ENCODE results near the gene TBL3.
A peak's percentile ranks its signal among the peaks of the same experiment; 100 is the strongest.
"Not testable (repeated sequence)": the region's sequence is repeated elsewhere in the genome, so short reads cannot be mapped to it uniquely, and the experiment has no call there.

TBL3 gene

GRCh38 chr16:1971796-1972489 is at the start of gene TBL3:
Gene TBL3, plus strand, starts transcription at chr16:1972053. Its CDS starts 112 bp downstream, at chr16:1972165.
- peak; percentile 85 for DNase-seq (ENCODE audit: low read depth)

GRCh38 chr16:1922357-1922756 is 49.5 kb upstream of the TBL3 start:
- DNase-seq (ENCODE audit: low read depth): no peak

DNA sequence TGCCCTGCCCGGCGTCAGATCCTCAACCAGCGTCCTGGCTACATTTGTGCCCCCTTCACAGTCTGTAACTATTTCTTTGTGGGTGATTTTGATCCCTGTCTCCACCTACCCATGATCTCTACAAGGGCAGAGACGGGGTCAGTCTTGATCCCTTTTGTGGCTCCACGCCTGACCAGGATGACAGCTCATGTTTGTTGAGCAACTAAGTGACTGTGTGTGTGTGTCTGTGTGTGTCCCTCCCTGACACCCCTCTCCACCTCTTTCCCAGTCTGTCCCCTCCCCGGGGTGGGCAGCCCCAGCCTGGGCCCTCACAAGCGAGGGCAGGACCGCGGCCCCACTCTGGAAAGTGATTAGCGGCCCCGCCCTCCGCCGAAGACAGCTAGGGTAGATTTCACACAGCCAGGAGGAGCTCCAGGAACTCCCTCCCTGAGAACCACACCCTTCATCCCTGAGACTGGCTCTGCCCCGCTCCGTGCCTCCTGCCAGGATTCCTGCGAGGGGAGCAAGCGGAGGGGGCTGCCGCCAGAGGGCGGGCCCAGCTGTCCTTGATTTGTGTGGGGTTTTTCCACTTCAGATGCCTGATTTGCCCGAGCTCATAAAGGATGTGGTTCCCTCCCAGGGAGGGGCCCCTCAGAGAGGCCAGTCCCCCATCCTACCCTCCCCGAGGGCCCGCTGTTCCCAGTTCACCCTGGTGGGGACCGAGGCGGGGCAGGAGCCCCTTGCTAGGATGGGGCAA is 48.4 kb upstream of the TBL3 start:
- DNase-seq (ENCODE audit: low read depth): no peak

- DNase-seq (ENCODE audit: low read depth): no peak
Observed at GRCh38 chr16:1924095-1924494, 47.8 kb upstream of the TBL3 start.

GRCh38 chr16:1926271-1926670 is 45.6 kb upstream of the TBL3 start:
- DNase-seq (ENCODE audit: low read depth): no peak

- no peak for DNase-seq (ENCODE audit: low read depth)
Observed at GRCh38 chr16:1929105-1929504, 42.7 kb upstream of the TBL3 start.

- DNase-seq (ENCODE audit: low read depth): peak; percentile 55
Observed at GRCh38 chr16:1929578-1930337, 42.1 kb upstream of the TBL3 start.

DNA sequence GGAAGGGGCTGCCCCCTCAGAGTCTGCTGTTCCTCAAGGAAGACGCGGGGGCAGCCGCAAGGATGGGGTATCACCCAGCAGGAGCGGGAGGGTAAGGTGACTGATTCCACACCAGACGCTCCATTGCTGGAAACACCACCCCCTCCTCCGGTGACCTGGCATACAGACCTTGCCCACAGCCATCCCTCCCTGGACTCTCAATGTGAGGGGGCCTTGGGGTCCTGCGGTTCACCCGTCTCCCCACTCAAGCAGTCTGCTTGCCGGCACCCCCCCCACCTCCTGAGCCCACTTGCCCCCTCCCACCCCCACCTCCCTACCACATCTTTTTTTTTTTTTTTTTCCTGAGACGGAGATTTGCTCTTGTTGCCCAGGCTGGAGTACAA is 41.5 kb upstream of the TBL3 start:
- no peak for DNase-seq (ENCODE audit: low read depth)

GRCh38 chr16:1932050-1933028 is 39.5 kb upstream of the TBL3 start:
- no peak for DNase-seq (ENCODE audit: low read depth)

- DNase-seq (ENCODE audit: low read depth): no peak
Observed at GRCh38 chr16:1933097-1933661, 38.7 kb upstream of the TBL3 start.

- DNase-seq (ENCODE audit: low read depth): no peak
Observed at GRCh38 chr16:1936945-1937479, 34.8 kb upstream of the TBL3 start.

- DNase-seq (ENCODE audit: low read depth): no peak
Observed at GRCh38 chr16:1938316-1938715, 33.5 kb upstream of the TBL3 start.

GRCh38 chr16:1938910-1939309 is 32.9 kb upstream of the TBL3 start:
- no peak for DNase-seq (ENCODE audit: low read depth)

- DNase-seq (ENCODE audit: low read depth): not testable (repeated sequence)
Observed at GRCh38 chr16:1939833-1940232, 32.0 kb upstream of the TBL3 start.

GRCh38 chr16:1940273-1941161 is 31.3 kb upstream of the TBL3 start:
- no peak for DNase-seq (ENCODE audit: low read depth)

- DNase-seq (ENCODE audit: low read depth): no peak
Observed at GRCh38 chr16:1941162-1942046, 30.4 kb upstream of the TBL3 start.

DNA sequence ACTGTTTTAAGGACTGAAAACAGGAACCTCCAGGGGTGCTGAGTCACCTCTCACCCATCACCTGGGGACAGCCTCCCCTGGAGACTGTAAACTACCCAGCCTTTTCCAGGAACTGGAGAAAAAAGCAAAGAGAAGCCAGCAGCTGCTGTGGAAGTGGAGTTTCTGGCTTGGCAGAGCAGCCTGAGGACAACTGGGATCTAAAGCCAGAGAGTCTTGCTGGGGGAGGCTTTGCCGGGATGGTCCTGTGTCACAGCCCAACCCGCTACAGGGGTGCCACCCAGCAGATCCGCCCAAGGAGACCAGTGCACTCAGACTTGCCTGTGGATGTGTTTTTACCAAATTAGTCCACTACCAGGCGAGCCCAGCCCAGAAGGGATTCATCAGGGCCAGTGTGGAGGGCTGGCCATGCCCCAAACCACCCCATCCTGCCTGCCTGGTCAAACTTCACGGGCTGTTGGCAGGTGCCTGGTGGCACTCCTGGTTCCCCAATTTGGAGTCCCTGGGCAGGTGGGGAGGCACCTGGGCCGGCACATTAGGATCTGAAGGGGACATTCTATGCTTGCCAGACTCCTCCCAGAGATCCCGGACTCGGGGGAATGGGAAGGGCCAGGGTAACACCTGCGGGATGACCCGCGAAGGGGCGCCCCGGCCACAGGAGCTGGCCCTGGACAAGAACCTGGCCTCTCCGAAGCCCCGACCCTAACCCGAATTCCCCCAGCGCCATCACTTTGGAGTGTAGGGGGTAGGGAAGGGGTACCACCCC is 29.6 kb upstream of the TBL3 start:
- no peak for DNase-seq (ENCODE audit: low read depth)
